Neural crest cell (in vitro differentiated cells): ENCODE results near the gene HOXA6. TPM values are rescaled to one million over a fixed set of nuclear protein-coding genes. Genes with fewer than 3 reads are reported as not detected.

Source experiments
- DNase-seq: peaks from one replicate; pipeline ENCODE4 v3.0.0; 2021; ENCODE audit warnings: low read depth, mixed read lengths, low spot score
- H3K27ac Mint-ChIP-seq: one replicate; pipeline ENCODE4 v1.8.0; 2021; ENCODE audit warnings: mild to moderate bottlenecking, mixed read lengths; ENCODE audit not compliant: unreplicated experiment
- H3K27me3 Mint-ChIP-seq: 2 replicates; pipeline ENCODE4 v1.8.0; 2021; ENCODE audit warnings: low read depth, mild to moderate bottlenecking, mixed read lengths
- H3K36me3 Mint-ChIP-seq: 2 replicates; pipeline ENCODE4 v1.8.0; 2021; ENCODE audit warnings: low read depth, mild to moderate bottlenecking, mixed read lengths
- H3K4me1 Mint-ChIP-seq: 2 replicates; pipeline ENCODE4 v1.8.0; 2021; ENCODE audit warnings: mixed read lengths
- H3K4me3 Mint-ChIP-seq: one replicate; pipeline ENCODE4 v1.8.0; 2021; ENCODE audit warnings: mild to moderate bottlenecking, mixed read lengths
- H3K9me3 Mint-ChIP-seq: 2 replicates; pipeline ENCODE4 v1.8.0; 2021; ENCODE audit warnings: mixed read lengths
- CTCF ChIP-seq: fragments of 200-600 bp; sonication (generic); conservative IDR thresholded peaks from 2 replicates; pipeline ENCODE4 v1.5.0; 2021; ENCODE audit warnings: antibody characterized with exemption, mild to moderate bottlenecking
- total RNA-seq: library from RNA; stranded (reverse); gene quantifications from 2 replicates; pipeline ENCODE4 v1.2.1, GENCODE V29; 2021

The HOXA6 gene
- total RNA-seq, 1 donor from 2014 or later = 1.6 TPM

- H3K36me3 Mint-ChIP-seq = peaks cover 8% of the 10 kb centered on the region
- H3K27me3 Mint-ChIP-seq = peaks cover 100% of the 10 kb centered on the region
- TF ChIP-seq CTCF = no peak
- no peaks in the 10 kb centered on the region for H3K9me3 Mint-ChIP-seq
- H3K4me1 Mint-ChIP-seq = peaks cover 5% of the 10 kb centered on the region
- H3K27ac Mint-ChIP-seq = no peak overlapping the region
- H3K4me3 Mint-ChIP-seq = peak overlapping the region; percentile 0
- no peak for DNase-seq
Observed at GRCh38 chr7:27182285-27182841, 34.8 kb upstream of the HOXA6 start.

GRCh38 chr7:27181795-27182275, 34.3 kb upstream of the HOXA6 start:
- Mint-ChIP-seq H3K4me3 (no peak overlapping the region), H3K36me3 (peaks cover 8% of the 10 kb centered on the region), H3K27ac (no peak overlapping the region), H3K4me1 (peaks cover 5% of the 10 kb centered on the region), H3K27me3 (peaks cover 100% of the 10 kb centered on the region), H3K9me3 (no peaks in the 10 kb centered on the region)
- DNase-seq = no peak
- TF ChIP-seq CTCF = no peak

- H3K4me1 Mint-ChIP-seq = peaks cover 5% of the 10 kb centered on the region
- no peak overlapping the region for H3K4me3 Mint-ChIP-seq
- no peak for DNase-seq
- no peaks in the 10 kb centered on the region for H3K9me3 Mint-ChIP-seq
- no peak overlapping the region for H3K27ac Mint-ChIP-seq
- H3K36me3 Mint-ChIP-seq = peaks cover 8% of the 10 kb centered on the region
- no peak for TF ChIP-seq CTCF
- H3K27me3 Mint-ChIP-seq = peaks cover 100% of the 10 kb centered on the region
Observed at GRCh38 chr7:27180431-27181420, 33.2 kb upstream of the HOXA6 start.

GRCh38 chr7:27179503-27180430, 32.2 kb upstream of the HOXA6 start:
- Mint-ChIP-seq H3K4me1 (peaks cover 1% of the 10 kb centered on the region), H3K4me3 (peak overlapping the region; percentile 6), H3K36me3 (peaks cover 5% of the 10 kb centered on the region), H3K27me3 (peaks cover 100% of the 10 kb centered on the region), H3K27ac (no peak overlapping the region), H3K9me3 (no peaks in the 10 kb centered on the region)
- peak; percentile 96 for TF ChIP-seq CTCF
- DNase-seq = peak; percentile 75

- peaks cover 100% of the 10 kb centered on the region for H3K27me3 Mint-ChIP-seq
- no peaks in the 10 kb centered on the region for H3K4me1 Mint-ChIP-seq
- H3K4me3 Mint-ChIP-seq = peak overlapping the region; percentile 38
- no peaks in the 10 kb centered on the region for H3K9me3 Mint-ChIP-seq
- DNase-seq = no peak
- no peak for TF ChIP-seq CTCF
- no peak overlapping the region for H3K27ac Mint-ChIP-seq
- H3K36me3 Mint-ChIP-seq = peaks cover 3% of the 10 kb centered on the region
Observed at GRCh38 chr7:27179030-27179429, 31.5 kb upstream of the HOXA6 start.
